SK-N-SH (cell line): Measurements from ENCODE around the gene NIN. TPM values are rescaled to one million over a fixed set of nuclear protein-coding genes. Genes with fewer than 3 reads are reported as not detected.

Experiments used
- CTCF ChIA-PET: fragments of 300-600, 350-600 bp; formaldehyde crosslinking; extraction: SDS; loops from one replicate; lab custom pipeline; 2021; lab: Yijun Ruan, JAX
- POLR2A ChIA-PET: fragments of 350-600 bp; sonication (Branson Sonifier 250); formaldehyde crosslinking; extraction: SDS; loops from one replicate; lab custom pipeline; 2020; ENCODE audit warnings: antibody characterized with exemption, inconsistent platforms; lab: Yijun Ruan, JAX
- DNase-seq: peaks from one replicate; pipeline ENCODE4 v3.0.0; 2012
- H2AFZ ChIP-seq: fragments of 200-600 bp; sonication (generic); 2 replicates; pipeline ENCODE4 v1.8.1; 2016; ENCODE audit warnings: antibody characterized with exemption, mild to moderate bottlenecking, low read depth
- H3F3A ChIP-seq: fragments of 200-600 bp; sonication (generic); replicated peaks from 2 replicates; pipeline ENCODE3; 2016; ENCODE audit warnings: antibody characterized with exemption, mild to moderate bottlenecking; ENCODE audit not compliant: insufficient read depth
- H3K27ac ChIP-seq, 2 experiments: fragments of 200-500 bp in 1 of 2; fragments of 200-600 bp in 1 of 2; sonication (Bioruptor generic) in 1 of 2; sonication (generic), shearing (Covaris generic) in 1 of 2; 2 replicates each; pipeline versions ENCODE4 v1.5.1 to v1.6.1; 2014 to 2016; ENCODE audit warnings: low read depth in 2 of 2, inconsistent platforms in 1 of 2, low read length in 1 of 2, mild to moderate bottlenecking in 1 of 2, mixed read lengths in 1 of 2
- H3K27me3 ChIP-seq: fragments of 200-600 bp; sonication (generic), shearing (Covaris generic); 2 replicates; pipeline ENCODE4 v1.6.1; 2016; ENCODE audit warnings: mixed run types; ENCODE audit not compliant: insufficient read depth
- H3K36me3 ChIP-seq, 2 experiments: fragments of 200-500 bp in 1 of 2; fragments of 200-600 bp in 1 of 2; sonication (Bioruptor generic) in 1 of 2; sonication (generic) in 1 of 2; replicated peaks in 1 of 2; 2 replicates each; pipeline versions ENCODE3 to v1.5.1; 2014 to 2016; ENCODE audit warnings: low read length in 1 of 2, mild to moderate bottlenecking in 1 of 2; ENCODE audit not compliant: insufficient read depth in 2 of 2, control insufficient read depth in 1 of 2
- H3K4me1 ChIP-seq, 2 experiments: fragments of 200-500 bp in 1 of 2; fragments of 200-600 bp in 1 of 2; sonication (Bioruptor generic) in 1 of 2; sonication (generic), shearing (Covaris generic) in 1 of 2; 2 replicates each; pipeline versions ENCODE4 v1.5.1 to v1.6.1; 2014 to 2016; ENCODE audit warnings: low read depth in 1 of 2, low read length in 1 of 2, mixed run types in 1 of 2; ENCODE audit not compliant: insufficient read depth in 2 of 2, control insufficient read depth in 1 of 2
- H3K4me2 ChIP-seq: fragments of 200-600 bp; sonication (generic), shearing (Covaris generic); 2 replicates; pipeline ENCODE4 v1.6.1; 2017; ENCODE audit warnings: mixed run types
- H3K4me3 ChIP-seq, 2 experiments: fragments of 200-500 bp in 1 of 2; fragments of 200-600 bp in 1 of 2; sonication (Bioruptor generic) in 1 of 2; sonication (generic), shearing (Covaris generic) in 1 of 2; 2 replicates each; pipeline versions ENCODE4 v1.5.1 to v1.8.1; 2014 to 2016; ENCODE audit warnings: low read depth in 2 of 2, inconsistent platforms in 1 of 2, low read length in 1 of 2, mild to moderate bottlenecking in 1 of 2, mixed read lengths in 1 of 2, moderate library complexity in 1 of 2
- H3K79me2 ChIP-seq: fragments of 200-600 bp; sonication (generic); 2 replicates; pipeline ENCODE4 v1.8.1; 2017; ENCODE audit warnings: mild to moderate bottlenecking; ENCODE audit not compliant: insufficient read depth
- H3K9ac ChIP-seq: fragments of 200-600 bp; sonication (generic); 2 replicates; pipeline ENCODE4 v1.6.1; 2017; ENCODE audit warnings: mixed run types
- H3K9me2 ChIP-seq: fragments of 200-600 bp; sonication (generic); 2 replicates; pipeline ENCODE4 v1.6.1; 2017; ENCODE audit warnings: mixed run types
- H3K9me3 ChIP-seq: fragments of 200-600 bp; sonication (generic); 2 replicates; pipeline ENCODE4 v1.6.1; 2017; ENCODE audit warnings: mixed run types, mild to moderate bottlenecking, moderate library complexity
- H4K20me1 ChIP-seq: fragments of 200-600 bp; sonication (generic); 2 replicates; pipeline ENCODE4 v1.6.1; 2017; ENCODE audit warnings: mild to moderate bottlenecking, mixed run types; ENCODE audit not compliant: insufficient read depth
- CHD2 ChIP-seq: fragments of 150-350 bp; IDR thresholded peaks from 2 replicates; pipeline ENCODE4 v1.6.1; 2018; ENCODE audit warnings: low read length; ENCODE audit not compliant: partially characterized antibody
- EZH2phosphoT487 ChIP-seq: fragments of 200-600 bp; sonication (generic); IDR thresholded peaks from 2 replicates; pipeline ENCODE4 v1.6.1; 2017; ENCODE audit warnings: low read depth, mixed run types, mild to moderate bottlenecking, antibody characterized with exemption, moderate library complexity, borderline replicate concordance
- FOSL2 ChIP-seq: IDR thresholded peaks from 2 replicates; pipeline ENCODE4 v1.4.0; 2012; ENCODE audit warnings: low read depth, mild to moderate bottlenecking, moderate library complexity, borderline replicate concordance
- FOXM1 ChIP-seq: IDR thresholded peaks from 2 replicates; pipeline ENCODE4 v1.4.0; 2012; ENCODE audit warnings: low read depth, mild to moderate bottlenecking
- JUND ChIP-seq: IDR thresholded peaks from 2 replicates; pipeline ENCODE4 v1.4.0; 2012
- MEF2A ChIP-seq: IDR thresholded peaks from 2 replicates; pipeline ENCODE4 v1.4.0; 2012; ENCODE audit warnings: low read depth, borderline replicate concordance
- MXI1 ChIP-seq: IDR thresholded peaks from 2 replicates; pipeline ENCODE4 v1.6.1; 2012; ENCODE audit warnings: mild to moderate bottlenecking, low read depth, low read length, improper control_type of control experiment
- POLR2AphosphoS5 ChIP-seq: IDR thresholded peaks from 2 replicates; pipeline ENCODE4 v1.6.1; 2012; ENCODE audit warnings: low read depth, low read length
- RCOR1 ChIP-seq: fragments of 150-350 bp; IDR thresholded peaks from 2 replicates; pipeline ENCODE4 v1.6.1; 2017; ENCODE audit warnings: antibody characterized with exemption, low read length
- SMC3 ChIP-seq: IDR thresholded peaks from 2 replicates; pipeline ENCODE4 v1.6.1; 2012; ENCODE audit warnings: low read depth, low read length, improper control_type of control experiment
- TAF1 ChIP-seq: IDR thresholded peaks from 2 replicates; pipeline ENCODE4 v1.6.1; 2012; ENCODE audit warnings: low read depth, mild to moderate bottlenecking, low read length, moderate library complexity, borderline replicate concordance
- TEAD4 ChIP-seq: IDR thresholded peaks from 2 replicates; pipeline ENCODE4 v1.4.0; 2012; ENCODE audit warnings: mild to moderate bottlenecking, borderline replicate concordance; ENCODE audit not compliant: insufficient read depth
- YY1 ChIP-seq: IDR thresholded peaks from 2 replicates; pipeline ENCODE4 v1.4.0; 2012; ENCODE audit warnings: low read depth, mild to moderate bottlenecking
- WGBS: methylation state at CpG from one replicate; pipeline ENCODE4 v1.1.6; 2017; ENCODE audit warnings: low lambda C conversion rate; 5-methylcytosine and 5-hydroxymethylcytosine counted together
- polyA plus RNA-seq, 3 experiments: library from polyadenylated mRNA; depleted of rRNA; stranded (reverse); fragments of >200 nt; gene quantifications; 2 replicates each; pipeline ENCODE4 v1.2.3, GENCODE V29; 2012
- TF ChIP-seq, protein P1 (sequence below): fragments of 150-350 bp; IDR thresholded peaks from 2 replicates; pipeline ENCODE4 v1.6.1; 2016; ENCODE audit warnings: mild to moderate bottlenecking, low read depth, low read length
- TF ChIP-seq, protein P2 (sequence below): IDR thresholded peaks from 2 replicates; pipeline ENCODE4 v1.4.0; 2012; ENCODE audit warnings: low read depth
- TF ChIP-seq, protein P3 (sequence below): IDR thresholded peaks from 2 replicates; pipeline ENCODE4; 2012
- TF ChIP-seq, protein P4 (sequence below): fragments of 150-350 bp; IDR thresholded peaks from 2 replicates; pipeline ENCODE4 v1.6.1; 2017; ENCODE audit warnings: antibody characterized with exemption, low read length, low read depth, borderline replicate concordance
- TF ChIP-seq, protein P5 (sequence below): IDR thresholded peaks from 2 replicates; pipeline ENCODE4 v1.4.0; 2012; ENCODE audit warnings: low read depth, borderline replicate concordance
- TF ChIP-seq, protein P6 (sequence below): IDR thresholded peaks from 2 replicates; pipeline ENCODE4 v1.4.0; 2012; ENCODE audit warnings: low read depth, borderline replicate concordance

The NIN gene
- polyA plus RNA-seq, 1 of the 3 experiments (the other 2 are of a cell fraction) = 10.0 TPM

DNA sequence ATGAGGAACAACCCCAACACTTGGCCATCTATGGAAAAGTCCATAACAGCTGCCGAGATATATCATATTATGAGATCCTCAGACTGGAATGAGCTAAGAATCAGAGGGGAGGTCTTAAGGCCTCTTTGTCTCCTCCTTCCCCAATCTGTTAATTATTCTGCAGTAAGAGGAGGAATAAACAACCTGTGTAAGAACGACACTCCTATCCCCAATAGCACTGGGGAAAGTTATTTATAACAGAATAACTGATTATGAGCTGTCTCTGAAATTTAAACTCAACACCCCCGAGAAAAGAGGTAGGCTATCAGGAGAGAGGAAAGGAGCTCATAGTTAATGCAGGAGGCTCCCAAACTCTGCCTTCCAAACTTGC, 68.0 kb downstream of the NIN start:
- Histone ChIP-seq H3K4me3 (no peak overlapping the region), H3K27me3 (no peaks in the 10 kb centered on the region), H3K4me2 (no peak overlapping the region), H3K4me1 (peaks cover 5 to 7% of the 10 kb centered on the region in 2 experiments), H3K36me3 (peaks cover 72 to 78% of the 10 kb centered on the region in 2 experiments), H3K9me3 (no peaks in the 10 kb centered on the region), H2AFZ (no peak overlapping the region), H4K20me1 (no peaks in the 10 kb centered on the region), H3F3A (peaks cover 9% of the 10 kb centered on the region), H3K9me2 (no peaks in the 10 kb centered on the region), H3K79me2 (no peaks in the 10 kb centered on the region), H3K27ac (peak overlapping the region in 1 of 2 experiments; percentile 58; a peak in 2 of 4 replicates), H3K9ac (no peak overlapping the region)
- no peak for DNase-seq
- WGBS = 100% methylated on average over 3 of the region's 3 CpGs
- ChIA-PET POLR2A (interaction anchor here (1.0 kb wide), 1 partner anchor 203 kb away, joined by 4 read pairs; the partner anchor contains the start of gene ATL1), CTCF (interaction anchor here (0.7 to 8.8 kb wide), 5 partner anchors 8 to 143 kb away, joined by 3 to 88 read pairs (median 6); no protein-coding TSS in a partner anchor)
- TF ChIP-seq RCOR1 = no peak

DNA sequence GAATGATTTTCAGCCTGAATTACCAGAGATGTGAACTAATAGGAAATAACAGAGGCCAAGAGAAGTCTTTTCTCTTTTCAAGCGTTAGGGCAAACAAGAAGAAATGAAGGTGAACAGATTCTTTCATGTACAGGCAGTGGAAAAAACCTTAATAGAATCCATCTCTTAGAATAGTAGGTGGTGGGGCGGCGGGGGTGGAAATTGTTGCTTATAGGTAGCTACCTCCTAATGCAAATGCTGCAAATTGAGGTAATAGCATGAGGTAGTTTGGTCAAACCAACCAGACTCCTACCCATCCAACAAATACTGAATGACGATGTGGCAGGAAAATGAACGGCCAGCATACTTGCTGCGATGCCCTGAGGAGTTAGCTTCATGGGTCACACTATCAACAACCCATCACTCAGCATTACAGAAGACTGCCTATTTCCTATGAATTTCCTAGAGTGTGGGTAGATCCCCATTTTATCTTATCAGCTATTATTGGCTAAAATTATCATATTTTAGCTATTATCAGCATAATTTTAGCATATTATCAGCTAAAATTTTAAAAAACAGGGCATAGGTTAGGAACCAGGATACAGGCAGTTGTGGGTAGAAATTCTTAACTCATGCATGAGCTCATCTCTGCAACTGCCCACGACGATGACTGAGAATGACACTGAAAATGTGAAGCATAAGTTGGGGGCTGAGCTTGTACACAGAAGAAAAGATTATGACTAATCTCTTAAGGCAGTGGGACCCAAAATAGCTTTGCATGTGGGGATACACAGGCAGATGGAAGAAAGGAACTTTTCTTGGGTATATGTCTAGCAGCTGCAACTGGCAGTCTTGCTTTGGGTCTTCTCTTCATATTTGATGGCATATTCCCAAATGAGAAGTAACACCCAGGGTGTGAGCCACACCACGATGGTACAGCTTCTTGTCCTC, 68.7 kb downstream of the NIN start:
- Histone ChIP-seq H3K27ac (peak overlapping the region in 1 of 2 experiments; percentile 58; a peak in 2 of 4 replicates), H3K79me2 (no peaks in the 10 kb centered on the region), H3K9me3 (no peaks in the 10 kb centered on the region), H3K4me1 (peaks cover 5 to 7% of the 10 kb centered on the region in 2 experiments), H3K36me3 (peaks cover 78 to 81% of the 10 kb centered on the region in 2 experiments), H2AFZ (no peak overlapping the region), H3F3A (peaks cover 9% of the 10 kb centered on the region), H3K27me3 (no peaks in the 10 kb centered on the region), H3K4me3 (no peak overlapping the region), H4K20me1 (no peaks in the 10 kb centered on the region), H3K9me2 (no peaks in the 10 kb centered on the region), H3K9ac (no peak overlapping the region), H3K4me2 (no peak overlapping the region)
- 83% methylated on average over 9 of the region's 9 CpGs for WGBS
- no peak for DNase-seq
- ChIA-PET CTCF (interaction anchor here (0.8 to 8.8 kb wide), 7 partner anchors 8 to 230 kb away, joined by 3 to 88 read pairs (median 4); partner anchors contain the start of gene MAP4K5), POLR2A (interaction anchor here (1.0 kb wide), 1 partner anchor 202 kb away, joined by 4 read pairs; the partner anchor contains the start of gene ATL1)
- TF ChIP-seq, protein P1, sequence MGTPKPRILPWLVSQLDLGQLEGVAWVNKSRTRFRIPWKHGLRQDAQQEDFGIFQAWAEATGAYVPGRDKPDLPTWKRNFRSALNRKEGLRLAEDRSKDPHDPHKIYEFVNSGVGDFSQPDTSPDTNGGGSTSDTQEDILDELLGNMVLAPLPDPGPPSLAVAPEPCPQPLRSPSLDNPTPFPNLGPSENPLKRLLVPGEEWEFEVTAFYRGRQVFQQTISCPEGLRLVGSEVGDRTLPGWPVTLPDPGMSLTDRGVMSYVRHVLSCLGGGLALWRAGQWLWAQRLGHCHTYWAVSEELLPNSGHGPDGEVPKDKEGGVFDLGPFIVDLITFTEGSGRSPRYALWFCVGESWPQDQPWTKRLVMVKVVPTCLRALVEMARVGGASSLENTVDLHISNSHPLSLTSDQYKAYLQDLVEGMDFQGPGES = no peak
- no peak for TF ChIP-seq TEAD4
- TF ChIP-seq, protein P2, sequence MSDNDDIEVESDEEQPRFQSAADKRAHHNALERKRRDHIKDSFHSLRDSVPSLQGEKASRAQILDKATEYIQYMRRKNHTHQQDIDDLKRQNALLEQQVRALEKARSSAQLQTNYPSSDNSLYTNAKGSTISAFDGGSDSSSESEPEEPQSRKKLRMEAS = peak; percentile 42; the same call in 1 of the 2 replicates
- no peak for TF ChIP-seq FOXM1
- TF ChIP-seq, protein P3, sequence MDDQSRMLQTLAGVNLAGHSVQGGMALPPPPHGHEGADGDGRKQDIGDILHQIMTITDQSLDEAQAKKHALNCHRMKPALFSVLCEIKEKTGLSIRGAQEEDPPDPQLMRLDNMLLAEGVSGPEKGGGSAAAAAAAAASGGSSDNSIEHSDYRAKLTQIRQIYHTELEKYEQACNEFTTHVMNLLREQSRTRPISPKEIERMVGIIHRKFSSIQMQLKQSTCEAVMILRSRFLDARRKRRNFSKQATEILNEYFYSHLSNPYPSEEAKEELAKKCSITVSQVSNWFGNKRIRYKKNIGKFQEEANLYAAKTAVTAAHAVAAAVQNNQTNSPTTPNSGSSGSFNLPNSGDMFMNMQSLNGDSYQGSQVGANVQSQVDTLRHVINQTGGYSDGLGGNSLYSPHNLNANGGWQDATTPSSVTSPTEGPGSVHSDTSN = peak; percentile 63
- TF ChIP-seq JUND = peak; percentile 62
- TF ChIP-seq, protein P4, sequence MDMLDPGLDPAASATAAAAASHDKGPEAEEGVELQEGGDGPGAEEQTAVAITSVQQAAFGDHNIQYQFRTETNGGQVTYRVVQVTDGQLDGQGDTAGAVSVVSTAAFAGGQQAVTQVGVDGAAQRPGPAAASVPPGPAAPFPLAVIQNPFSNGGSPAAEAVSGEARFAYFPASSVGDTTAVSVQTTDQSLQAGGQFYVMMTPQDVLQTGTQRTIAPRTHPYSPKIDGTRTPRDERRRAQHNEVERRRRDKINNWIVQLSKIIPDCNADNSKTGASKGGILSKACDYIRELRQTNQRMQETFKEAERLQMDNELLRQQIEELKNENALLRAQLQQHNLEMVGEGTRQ = no peak
- TF ChIP-seq, protein P5, sequence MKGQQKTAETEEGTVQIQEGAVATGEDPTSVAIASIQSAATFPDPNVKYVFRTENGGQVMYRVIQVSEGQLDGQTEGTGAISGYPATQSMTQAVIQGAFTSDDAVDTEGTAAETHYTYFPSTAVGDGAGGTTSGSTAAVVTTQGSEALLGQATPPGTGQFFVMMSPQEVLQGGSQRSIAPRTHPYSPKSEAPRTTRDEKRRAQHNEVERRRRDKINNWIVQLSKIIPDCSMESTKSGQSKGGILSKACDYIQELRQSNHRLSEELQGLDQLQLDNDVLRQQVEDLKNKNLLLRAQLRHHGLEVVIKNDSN = no peak
- TF ChIP-seq CHD2 = no peak
- TF ChIP-seq FOSL2 = peak; percentile 67; the same call in 1 of the 2 replicates
- TF ChIP-seq MEF2A = peak; percentile 71
- TF ChIP-seq POLR2AphosphoS5 = no peak
- no peak for TF ChIP-seq MXI1
- no peak for TF ChIP-seq TAF1
- TF ChIP-seq SMC3 = no peak
- no peak for TF ChIP-seq EZH2phosphoT487
- TF ChIP-seq, protein P6, sequence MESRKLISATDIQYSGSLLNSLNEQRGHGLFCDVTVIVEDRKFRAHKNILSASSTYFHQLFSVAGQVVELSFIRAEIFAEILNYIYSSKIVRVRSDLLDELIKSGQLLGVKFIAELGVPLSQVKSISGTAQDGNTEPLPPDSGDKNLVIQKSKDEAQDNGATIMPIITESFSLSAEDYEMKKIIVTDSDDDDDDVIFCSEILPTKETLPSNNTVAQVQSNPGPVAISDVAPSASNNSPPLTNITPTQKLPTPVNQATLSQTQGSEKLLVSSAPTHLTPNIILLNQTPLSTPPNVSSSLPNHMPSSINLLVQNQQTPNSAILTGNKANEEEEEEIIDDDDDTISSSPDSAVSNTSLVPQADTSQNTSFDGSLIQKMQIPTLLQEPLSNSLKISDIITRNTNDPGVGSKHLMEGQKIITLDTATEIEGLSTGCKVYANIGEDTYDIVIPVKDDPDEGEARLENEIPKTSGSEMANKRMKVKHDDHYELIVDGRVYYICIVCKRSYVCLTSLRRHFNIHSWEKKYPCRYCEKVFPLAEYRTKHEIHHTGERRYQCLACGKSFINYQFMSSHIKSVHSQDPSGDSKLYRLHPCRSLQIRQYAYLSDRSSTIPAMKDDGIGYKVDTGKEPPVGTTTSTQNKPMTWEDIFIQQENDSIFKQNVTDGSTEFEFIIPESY = no peak
- TF ChIP-seq YY1 = no peak
